ENCODE results near the gene PTTG1IP.

The PTTG1IP gene

GRCh38 chr21:44819283-44820243 is 53.9 kb downstream of the PTTG1IP start:
- Mint-ChIP-seq H3K9me3 (peaks cover 54% of the 10 kb centered on the region), H3K4me3 (peak overlapping the region; percentile 66), H3K27me3 (ENCODE audit: low read depth, poor library complexity) (peaks cover 3% of the 10 kb centered on the region), H3K4me1 (peaks cover 10% of the 10 kb centered on the region), H3K27ac (no peak overlapping the region), H3K36me3 (ENCODE audit: low read depth) (peaks cover 22% of the 10 kb centered on the region)
- DNase-seq = no peak
- no peak for TF ChIP-seq CTCF (IDR thresholded peaks at IDR 0.05)

GRCh38 chr21:44818640-44819011 is 54.9 kb downstream of the PTTG1IP start:
- no peak for TF ChIP-seq CTCF (IDR thresholded peaks at IDR 0.05)
- no peak overlapping the region for H3K4me3 Mint-ChIP-seq
- H3K27me3 Mint-ChIP-seq (ENCODE audit: low read depth, poor library complexity) = peaks cover 3% of the 10 kb centered on the region
- H3K27ac Mint-ChIP-seq = no peak overlapping the region
- H3K9me3 Mint-ChIP-seq = peaks cover 46% of the 10 kb centered on the region
- peaks cover 18% of the 10 kb centered on the region for H3K36me3 Mint-ChIP-seq (ENCODE audit: low read depth)
- H3K4me1 Mint-ChIP-seq = peaks cover 10% of the 10 kb centered on the region
- no peak for DNase-seq

- DNase-seq = peak; percentile 74
- Mint-ChIP-seq H3K27ac (no peak within 1 kb of the TSS), H3K36me3 (ENCODE audit: low read depth) (peaks cover 17% of the 10 kb centered on the region), H3K4me1 (peaks cover 10% of the 10 kb centered on the region), H3K9me3 (peaks cover 40% of the 10 kb centered on the region), H3K27me3 (ENCODE audit: low read depth, poor library complexity) (peaks cover 3% of the 10 kb centered on the region), H3K4me3 (peak within 1 kb of the TSS; percentile 69)
- no peak for TF ChIP-seq CTCF (IDR thresholded peaks at IDR 0.05)
Observed at GRCh38 chr21:44817914-44818639, 55.4 kb downstream of the PTTG1IP start, which contains the start of gene SUMO3. SUMO3 (minus strand) TSS chr21:44818062; CDS start chr21:44817968, 94 bp downstream.

GRCh38 chr21:44817506-44817880 is 56.0 kb downstream of the PTTG1IP start:
- H3K9me3 Mint-ChIP-seq = peaks cover 34% of the 10 kb centered on the region
- DNase-seq = peak; percentile 97
- no peak overlapping the region for H3K27ac Mint-ChIP-seq
- no peak for TF ChIP-seq CTCF (IDR thresholded peaks at IDR 0.05)
- H3K36me3 Mint-ChIP-seq (ENCODE audit: low read depth) = peaks cover 18% of the 10 kb centered on the region
- H3K4me3 Mint-ChIP-seq = peak overlapping the region; percentile 69
- peaks cover 3% of the 10 kb centered on the region for H3K27me3 Mint-ChIP-seq (ENCODE audit: low read depth, poor library complexity)
- H3K4me1 Mint-ChIP-seq = peaks cover 10% of the 10 kb centered on the region

- no peak for TF ChIP-seq CTCF (IDR thresholded peaks at IDR 0.05)
- Mint-ChIP-seq H3K27me3 (ENCODE audit: low read depth, poor library complexity) (peaks cover 3% of the 10 kb centered on the region), H3K36me3 (ENCODE audit: low read depth) (peaks cover 17% of the 10 kb centered on the region), H3K4me3 (peak overlapping the region; percentile 79), H3K27ac (no peak overlapping the region), H3K4me1 (peaks cover 10% of the 10 kb centered on the region), H3K9me3 (peaks cover 29% of the 10 kb centered on the region)
- no peak for DNase-seq
Observed at GRCh38 chr21:44816761-44817505, 56.6 kb downstream of the PTTG1IP start.

All from nephron progenitor cell (in vitro differentiated cells).